LNCaP clone FGC (cell line): Measurements from ENCODE around the gene TMEM126A.
"Not testable (repeated sequence)": the region's sequence is repeated elsewhere in the genome, so short reads cannot be mapped to it uniquely, and the experiment has no call there.

Experiments
- DNase-seq: peaks from one replicate; pipeline ENCODE4 v3.0.0-alpha.2; 2011; ENCODE audit warnings: low read depth
- H3K4me3 ChIP-seq: 2 replicates; pipeline ENCODE4 v1.5.1; 2011; ENCODE audit warnings: mild to moderate bottlenecking, low read depth, low read length, control low read depth
- TF ChIP-seq, protein P1 (sequence below): IDR thresholded peaks from 2 replicates; pipeline ENCODE4 v1.5.1; 2012; ENCODE audit warnings: mild to moderate bottlenecking; ENCODE audit not compliant: control insufficient read depth, insufficient read depth; ENCODE audit errors: extremely low read depth

Gene TMEM126A

DNA sequence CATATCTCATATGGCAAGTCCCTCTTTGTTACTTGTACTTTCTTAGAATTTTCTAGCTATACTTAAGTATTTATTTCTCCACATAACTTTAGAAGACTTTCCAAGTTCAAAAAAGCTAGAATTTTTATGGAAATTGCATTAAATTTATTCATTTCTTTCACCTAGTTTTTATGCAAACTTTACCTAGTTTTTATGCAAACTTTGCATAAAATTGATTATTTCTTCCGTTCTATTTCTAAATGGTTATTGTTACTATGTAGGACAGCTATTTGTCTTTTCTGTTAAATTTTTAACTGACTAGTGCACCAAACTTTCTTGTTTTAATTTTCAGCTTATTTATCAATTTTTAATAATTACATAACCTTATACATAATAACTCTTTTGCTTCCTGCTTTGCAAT is 20.4 kb downstream of the TMEM126A start:
- no peak for DNase-seq
- H3K4me3 ChIP-seq: no peak overlapping the region
- TF ChIP-seq, protein P1, sequence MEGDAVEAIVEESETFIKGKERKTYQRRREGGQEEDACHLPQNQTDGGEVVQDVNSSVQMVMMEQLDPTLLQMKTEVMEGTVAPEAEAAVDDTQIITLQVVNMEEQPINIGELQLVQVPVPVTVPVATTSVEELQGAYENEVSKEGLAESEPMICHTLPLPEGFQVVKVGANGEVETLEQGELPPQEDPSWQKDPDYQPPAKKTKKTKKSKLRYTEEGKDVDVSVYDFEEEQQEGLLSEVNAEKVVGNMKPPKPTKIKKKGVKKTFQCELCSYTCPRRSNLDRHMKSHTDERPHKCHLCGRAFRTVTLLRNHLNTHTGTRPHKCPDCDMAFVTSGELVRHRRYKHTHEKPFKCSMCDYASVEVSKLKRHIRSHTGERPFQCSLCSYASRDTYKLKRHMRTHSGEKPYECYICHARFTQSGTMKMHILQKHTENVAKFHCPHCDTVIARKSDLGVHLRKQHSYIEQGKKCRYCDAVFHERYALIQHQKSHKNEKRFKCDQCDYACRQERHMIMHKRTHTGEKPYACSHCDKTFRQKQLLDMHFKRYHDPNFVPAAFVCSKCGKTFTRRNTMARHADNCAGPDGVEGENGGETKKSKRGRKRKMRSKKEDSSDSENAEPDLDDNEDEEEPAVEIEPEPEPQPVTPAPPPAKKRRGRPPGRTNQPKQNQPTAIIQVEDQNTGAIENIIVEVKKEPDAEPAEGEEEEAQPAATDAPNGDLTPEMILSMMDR: no peak

DNA sequence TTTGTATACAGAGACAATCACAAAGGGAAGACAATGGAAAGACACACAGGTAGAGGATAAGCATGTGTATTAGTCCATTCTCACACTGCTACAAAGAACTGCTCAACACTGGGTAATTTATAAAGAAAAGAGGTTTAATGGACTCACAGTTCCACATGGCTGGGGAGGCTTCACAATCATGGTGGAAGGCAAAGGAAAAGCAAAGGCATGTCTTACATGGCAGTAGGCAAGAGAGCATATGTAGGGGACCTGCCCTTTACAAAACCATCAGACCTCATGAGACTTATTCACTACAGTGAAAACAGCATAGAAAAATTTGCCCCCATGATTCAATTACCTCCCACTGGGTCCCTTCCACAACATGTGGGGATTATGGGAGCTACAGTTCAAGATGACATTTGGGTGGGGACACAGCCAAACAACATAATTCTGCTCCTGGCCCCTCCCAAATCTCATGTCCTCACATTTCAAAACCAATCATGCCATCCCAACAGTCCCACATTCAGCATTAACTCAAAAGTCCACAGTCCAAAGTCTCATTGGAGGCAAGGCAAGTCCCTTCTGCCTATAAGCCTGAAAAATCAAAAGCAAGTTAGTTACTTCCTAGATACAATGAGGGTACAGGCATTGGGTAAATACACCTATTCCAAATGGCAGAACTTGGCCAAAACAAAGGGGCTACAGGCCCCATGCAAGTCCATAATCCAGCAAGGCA is 23.3 kb downstream of the TMEM126A start:
- H3K4me3 ChIP-seq, DNase-seq: not testable (repeated sequence)

DNA sequence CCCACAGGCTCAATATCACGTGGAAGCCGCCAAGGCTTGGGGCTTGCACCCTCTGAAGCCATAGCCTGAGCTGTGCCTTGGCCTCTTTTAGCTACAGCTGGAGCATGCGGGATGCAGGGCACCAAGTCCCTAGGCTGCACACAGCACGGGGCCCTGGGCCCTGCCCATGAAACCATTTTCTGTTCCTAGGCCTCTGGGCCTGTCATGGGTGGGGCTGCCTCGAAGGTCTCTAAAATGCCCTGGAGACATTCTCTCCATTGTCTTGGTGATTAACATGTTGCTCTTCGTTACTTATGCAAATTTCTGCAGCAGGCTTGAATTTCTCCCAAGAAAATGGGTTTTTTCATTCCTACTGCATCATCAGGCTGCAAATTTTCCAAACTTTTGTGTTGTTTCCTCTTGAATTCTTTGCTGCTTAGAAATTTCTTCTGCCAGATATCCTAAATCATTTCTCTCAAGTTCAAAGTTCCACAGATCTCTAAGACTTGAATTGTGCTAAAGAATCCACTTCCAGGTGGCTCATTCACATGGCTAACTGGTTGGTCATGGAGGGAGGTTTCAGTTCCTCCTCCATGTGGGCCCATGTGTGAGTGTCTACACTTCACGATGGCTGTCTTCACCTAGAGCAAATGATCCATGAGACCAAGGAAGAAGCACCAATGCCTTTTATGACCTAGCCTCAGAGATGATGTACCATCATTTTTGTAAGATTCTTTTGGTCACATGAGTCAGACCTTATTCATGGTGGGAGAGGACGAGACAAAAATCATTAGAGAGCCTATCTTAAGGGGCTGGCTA is 24.5 kb downstream of the TMEM126A start:
- no peak overlapping the region for H3K4me3 ChIP-seq
- no peak for DNase-seq
- TF ChIP-seq, protein P1: no peak

DNA sequence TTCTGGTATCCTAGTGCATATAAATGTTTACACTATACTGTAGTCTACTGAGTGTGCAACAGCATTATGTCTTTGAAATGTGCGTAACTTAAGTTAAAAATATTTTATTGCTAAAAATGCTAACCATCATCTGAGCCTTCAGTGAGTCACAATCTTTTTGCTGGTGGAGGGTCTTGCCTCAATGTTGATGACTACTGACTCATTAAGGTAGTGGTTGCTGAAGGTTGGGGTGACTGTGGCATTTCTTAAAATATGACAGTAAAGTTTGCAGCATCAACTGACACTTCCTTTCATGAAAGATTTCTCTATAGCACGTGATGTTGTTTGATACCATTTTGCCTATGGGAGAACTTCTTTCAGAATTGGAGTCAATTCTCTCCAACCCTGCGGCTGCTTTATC is 25.6 kb downstream of the TMEM126A start:
- DNase-seq: no peak
- TF ChIP-seq, protein P1: no peak
- no peak overlapping the region for H3K4me3 ChIP-seq

DNA sequence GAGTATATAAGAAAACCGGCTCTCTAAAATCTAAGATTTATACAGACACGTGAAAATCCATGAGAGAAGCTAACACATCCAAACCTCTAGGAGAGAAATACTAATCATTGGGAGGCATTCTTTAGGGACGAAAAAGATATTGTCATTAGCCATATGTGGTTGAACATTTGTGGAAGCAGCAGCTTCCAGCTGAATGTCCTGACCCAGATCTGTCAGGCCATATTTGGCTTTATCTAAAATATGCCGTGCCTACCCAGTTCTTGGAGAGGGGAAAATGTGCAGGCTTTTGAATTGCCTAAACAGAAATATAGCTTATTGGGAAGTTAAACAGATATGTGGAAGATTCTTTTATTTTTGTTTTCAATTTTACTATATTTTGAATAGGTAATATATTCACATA is 31.8 kb downstream of the TMEM126A start:
- TF ChIP-seq, protein P1: no peak
- no peak overlapping the region for H3K4me3 ChIP-seq
- DNase-seq: no peak

DNA sequence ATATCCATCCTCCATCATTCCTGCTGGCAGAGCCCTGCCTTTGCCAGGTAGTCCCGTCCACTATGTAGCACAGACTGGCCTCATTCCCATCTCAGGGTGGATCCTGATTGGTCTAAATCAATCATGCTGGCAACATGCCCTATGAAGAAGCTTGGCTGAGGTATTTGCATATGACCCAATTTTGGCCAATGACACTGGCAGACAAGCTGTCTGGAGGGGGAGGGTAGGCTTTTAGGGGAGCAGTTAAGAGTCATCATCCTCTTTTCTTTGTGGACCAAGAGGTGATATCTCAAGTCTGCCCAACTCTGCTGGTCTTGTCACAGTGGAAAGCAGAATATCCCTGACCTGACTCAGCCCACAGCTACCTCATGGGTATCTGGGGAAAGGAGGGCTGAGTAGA is 33.1 kb downstream of the TMEM126A start:
- H3K4me3 ChIP-seq: no peak overlapping the region
- DNase-seq: no peak
- TF ChIP-seq, protein P1: no peak

DNA sequence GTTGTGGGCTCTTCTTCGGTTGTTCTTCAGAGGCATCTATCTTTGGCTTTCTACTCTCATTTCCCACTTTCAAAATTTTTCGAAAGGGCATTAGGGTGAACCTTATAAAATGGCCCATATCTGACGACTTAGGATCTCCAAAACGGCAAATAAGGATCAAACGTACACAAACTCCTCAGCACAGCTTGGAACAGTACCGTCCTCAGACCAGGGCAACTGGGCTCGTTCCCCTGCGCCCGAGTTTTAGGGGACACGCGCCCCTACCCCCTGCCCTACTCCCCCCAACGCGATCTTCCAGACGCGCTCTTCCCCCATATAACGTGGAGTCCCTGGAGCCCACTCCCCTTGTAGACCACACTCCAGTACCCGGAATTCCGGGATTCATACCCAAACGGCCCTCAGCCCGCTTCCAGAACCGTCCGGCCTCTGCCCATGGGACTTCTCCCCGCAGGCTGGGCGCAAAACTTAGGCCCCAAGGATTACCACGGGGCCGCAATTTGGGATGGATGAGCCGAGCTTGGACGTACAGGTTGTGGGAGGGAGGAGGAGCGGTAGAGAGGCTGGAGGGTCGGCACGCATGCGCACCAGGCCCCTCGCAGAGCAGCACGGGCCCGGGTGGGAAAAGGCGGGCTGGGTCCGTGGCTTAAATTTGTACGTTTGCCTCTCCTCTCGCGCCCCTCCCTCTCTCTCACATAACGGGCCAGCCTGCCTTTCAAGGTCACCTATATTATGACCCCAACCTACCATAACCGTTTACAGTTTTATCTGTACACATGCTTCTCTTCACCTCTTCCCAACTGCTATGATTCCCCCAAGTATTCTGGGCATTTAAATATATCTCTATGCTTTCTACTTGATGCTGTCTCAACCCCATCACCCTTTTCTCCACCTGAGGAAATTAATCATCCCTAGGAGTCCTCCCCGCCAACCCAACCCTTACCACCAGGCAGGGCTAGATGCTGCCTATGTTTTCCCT is 34.9 kb downstream of the TMEM126A start:
- no peak overlapping the region for H3K4me3 ChIP-seq
- TF ChIP-seq, protein P1: no peak
- no peak for DNase-seq
